GM12878 (cell line): Measurements from ENCODE around the gene TRIM72. TPM values are rescaled to one million over a fixed set of nuclear protein-coding genes. Genes with fewer than 3 reads are reported as not detected.

Experiments
- ATAC-seq: fragments of 200-7000 bp; cut with Tn5 transposase; 3 replicates; pipeline ENCODE4 v1.9.1; 2020; ENCODE audit warnings: mild to moderate bottlenecking, moderate library complexity
- BruUV-seq: library from RNA; stranded (reverse); fragments of 400-500 nt; replicated peaks from 2 replicates; lab custom pipeline; 2021; lab: Mats Ljungman, UMichigan
- CTCF ChIA-PET: fragments of 300-600 bp; sonication (Branson Sonifier 250); formaldehyde crosslinking; extraction: SDS; loops from one replicate; lab custom pipeline; 2021; ENCODE audit warnings: inconsistent platforms; lab: Yijun Ruan, JAX
- POLR2A ChIA-PET: fragments of 350-600 bp; formaldehyde crosslinking; extraction: SDS; loops from one replicate; lab custom pipeline; 2021; ENCODE audit warnings: inconsistent platforms; lab: Charles Lee
- RAD21 ChIA-PET: fragments of 300-600 bp; sonication (Branson Sonifier 250); formaldehyde crosslinking; loops from one replicate; lab custom pipeline; 2023; ENCODE audit warnings: antibody characterized with exemption; ENCODE audit not compliant: unreplicated experiment; lab: Charles Lee
- SMC1A ChIA-PET: fragments of 300-600 bp; sonication (Branson Sonifier 250); formaldehyde crosslinking; loops from one replicate; lab custom pipeline; 2023; ENCODE audit not compliant: unreplicated experiment, uncharacterized antibody; lab: Charles Lee
- DNase-seq: peaks from one replicate; pipeline ENCODE4 v3.0.0-alpha.2; 2011; ENCODE audit warnings: low read depth, low spot score
- FAIRE-seq: peaks from 3 replicates; lab custom pipeline; 2011; peaks lifted over from hg19 to GRCh38; lab: Jason Lieb, UNC
- H2AFZ ChIP-seq: 2 replicates; pipeline ENCODE4 v1.6.0; 2011; ENCODE audit warnings: low read depth, low read length, control low read depth; ENCODE audit not compliant: control insufficient read depth
- H3K27ac ChIP-seq: 2 replicates; pipeline ENCODE4 v1.5.1; 2011; ENCODE audit warnings: control low read depth; ENCODE audit not compliant: control insufficient read depth, insufficient read depth
- H3K27me3 ChIP-seq, 2 experiments: replicated peaks in 1 of 2; 2 replicates each; pipeline versions ENCODE4 v1.6.0 to v1.6.1; 2011; ENCODE audit warnings: low read length in 1 of 2; ENCODE audit not compliant: control insufficient read depth in 2 of 2, insufficient read depth in 2 of 2
- H3K36me3 ChIP-seq, 2 experiments: 2 replicates each; pipeline ENCODE4 v1.5.1; 2011; ENCODE audit warnings: low read length in 1 of 2; ENCODE audit not compliant: control insufficient read depth in 2 of 2, insufficient read depth in 2 of 2
- H3K4me1 ChIP-seq: 2 replicates; pipeline ENCODE4 v1.6.1; 2011; ENCODE audit warnings: mild to moderate bottlenecking, low read length, moderate library complexity, mixed read lengths; ENCODE audit not compliant: control insufficient read depth, insufficient read depth
- H3K4me2 ChIP-seq: 2 replicates; pipeline ENCODE4 v1.6.0; 2011; ENCODE audit warnings: control low read depth; ENCODE audit not compliant: control insufficient read depth, insufficient read depth
- H3K4me3 ChIP-seq: fragments of 200-600 bp; sonication (generic); 2 replicates; pipeline ENCODE4 v1.5.1; 2016
- H3K79me2 ChIP-seq: 2 replicates; pipeline ENCODE4 v1.6.0; 2011; ENCODE audit warnings: low read length; ENCODE audit not compliant: control insufficient read depth, insufficient read depth
- H3K9ac ChIP-seq: 2 replicates; pipeline ENCODE4 v1.8.0; 2011; ENCODE audit warnings: low read length, control low read depth, mixed read lengths; ENCODE audit not compliant: control insufficient read depth, insufficient read depth
- H3K9me3 ChIP-seq: replicated peaks from 3 replicates; pipeline ENCODE4 v1.5.1; 2011; ENCODE audit warnings: mild to moderate bottlenecking, low read length; ENCODE audit not compliant: control insufficient read depth, insufficient read depth
- H4K20me1 ChIP-seq: 2 replicates; pipeline ENCODE4 v1.6.0; 2011; ENCODE audit not compliant: control insufficient read depth, insufficient read depth
- BACH1 ChIP-seq: fragments of 450-650 bp; IDR thresholded peaks from 2 replicates; pipeline ENCODE4 v1.6.1; 2017; ENCODE audit warnings: mild to moderate bottlenecking, borderline replicate concordance
- CREB1 ChIP-seq: IDR thresholded peaks from 2 replicates; pipeline ENCODE4 v1.6.1; 2012; ENCODE audit warnings: low read depth, mild to moderate bottlenecking, inconsistent platforms
- DPF2 ChIP-seq: fragments of 450-650 bp; IDR thresholded peaks from 2 replicates; pipeline ENCODE4 v1.6.1; 2017; ENCODE audit warnings: mild to moderate bottlenecking
- GABPA ChIP-seq: IDR thresholded peaks from 2 replicates; pipeline ENCODE4 v1.6.1; 2014; ENCODE audit warnings: antibody characterized with exemption, low read depth, mild to moderate bottlenecking, inconsistent platforms
- HDGF ChIP-seq: fragments of 450-650 bp; IDR thresholded peaks from 2 replicates; pipeline ENCODE4 v1.6.1; 2016; ENCODE audit warnings: antibody characterized with exemption
- KLF5 ChIP-seq: fragments of 450-650 bp; IDR thresholded peaks from 2 replicates; pipeline ENCODE4 v1.6.1; 2014; ENCODE audit warnings: mild to moderate bottlenecking; ENCODE audit not compliant: partially characterized antibody
- MTA3 ChIP-seq: IDR thresholded peaks from 2 replicates; pipeline ENCODE4 v1.6.1; 2012; ENCODE audit warnings: low read length, inconsistent platforms, borderline replicate concordance
- TCF12 ChIP-seq: IDR thresholded peaks from 2 replicates; pipeline ENCODE4 v1.6.1; 2011; ENCODE audit warnings: low read depth, mild to moderate bottlenecking, low read length
- WGBS: methylation state at CpG from one replicate; pipeline ENCODE4 v1.1.6; 2016; ENCODE audit warnings: low lambda C conversion rate; ENCODE audit not compliant: insufficient replicate concordance, insufficient coverage; ENCODE audit errors: missing lambda C conversion rate; 5-methylcytosine and 5-hydroxymethylcytosine counted together
- in situ Hi-C: fragments of 300-500 bp; cut with MboI; formaldehyde crosslinking; loops from 9 replicates; pipeline ENCODE4 v1.14.3; 2018; ENCODE audit warnings: mixed read lengths
- intact Hi-C: fragments of 100-400 bp; cut with micrococcal nuclease; formaldehyde crosslinking; loops from one replicate; pipeline ENCODE4 v1.14.2; 2022; ENCODE audit not compliant: unreplicated experiment
- polyA plus RNA-seq, 11 experiments: library from polyadenylated mRNA; depleted of rRNA in 4 of 11; unstranded in 6 of 11; stranded (reverse) in 5 of 11; fragments of >200 nt; fragmentation: Nextera tagmentation in 4 of 11; fragmentation: Illumina TruSeq in 1 of 11; extraction: Ambion mirVana in 4 of 11; extraction: Trizol in 1 of 11; gene quantifications; 1 replicate in 1 of 11; 2 replicates in 10 of 11; pipeline versions ENCODE4 v1.2.1 to v1.2.3, GENCODE V29; 2011 to 2016; ENCODE audit warnings: inconsistent platforms in 2 of 11, missing spikeins in 2 of 11, low read depth in 1 of 11
- total RNA-seq, 4 experiments: library from RNA; depleted of rRNA in 3 of 4; stranded (reverse); fragments of >200 nt in 3 of 4; fragmentation: Illumina TruSeq in 1 of 4; extraction: Trizol in 1 of 4; gene quantifications; 2 replicates each; pipeline versions ENCODE4 v1.2.1 to v1.2.3, GENCODE V29; 2013 to 2021
- TF ChIP-seq, protein P1 (sequence below): fragments of 450-650 bp; IDR thresholded peaks from 2 replicates; pipeline ENCODE4 v1.6.1; 2017; ENCODE audit warnings: mild to moderate bottlenecking, moderate library complexity
- TF ChIP-seq, protein P2 (sequence below): fragments of 450-650 bp; IDR thresholded peaks from 2 replicates; pipeline ENCODE4 v1.6.1; 2016; ENCODE audit warnings: mild to moderate bottlenecking, moderate library complexity, borderline replicate concordance
- TF ChIP-seq, protein P3 (sequence below): fragments of 450-650 bp; IDR thresholded peaks from 2 replicates; pipeline ENCODE4 v1.6.1; 2018; ENCODE audit warnings: borderline replicate concordance, mild to moderate bottlenecking; ENCODE audit not compliant: partially characterized antibody

The TRIM72 gene
- total and polyA plus RNA-seq, 10 of the 15 experiments (the other 5 are each of a cell fraction or from before 2014, with no cell fraction given): 0.03 to 1.2 (median 0.23) TPM; not detected in 1

DNA sequence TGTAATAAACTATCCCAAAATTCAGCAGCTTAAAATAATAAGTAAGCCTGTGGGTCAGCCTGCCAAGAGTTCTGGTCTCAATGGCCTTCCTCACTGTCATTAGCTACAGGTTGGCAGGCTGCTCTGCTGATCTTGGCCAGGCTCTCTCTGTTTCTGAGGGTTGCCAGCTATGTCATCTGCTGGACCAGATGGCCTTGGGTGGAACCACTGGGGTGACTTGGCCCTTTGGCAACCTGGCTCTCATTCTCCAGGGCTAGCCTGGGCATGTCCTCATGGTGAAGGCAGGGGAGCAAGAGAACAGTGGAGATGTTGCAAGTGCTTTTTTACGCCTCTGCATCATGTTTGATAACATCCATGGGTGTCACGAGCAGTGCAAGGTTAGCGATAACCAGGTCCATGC lies 59.8 kb downstream of the TRIM72 start:
- intact Hi-C loops: no loop called here
- RAD21 ChIA-PET: interaction anchor here (1.4 kb wide), 1 partner anchor 11 kb away, joined by 6 read pairs; no protein-coding TSS in a partner anchor
- DNase-seq: no peak
- Histone ChIP-seq H3K36me3 (no peaks in the 10 kb centered on the region), H3K4me1 (no peaks in the 10 kb centered on the region; the same call in 1 of the 2 replicates), H3K79me2 (no peaks in the 10 kb centered on the region)
- TF ChIP-seq TCF12: no peak
- TF ChIP-seq, protein P1, sequence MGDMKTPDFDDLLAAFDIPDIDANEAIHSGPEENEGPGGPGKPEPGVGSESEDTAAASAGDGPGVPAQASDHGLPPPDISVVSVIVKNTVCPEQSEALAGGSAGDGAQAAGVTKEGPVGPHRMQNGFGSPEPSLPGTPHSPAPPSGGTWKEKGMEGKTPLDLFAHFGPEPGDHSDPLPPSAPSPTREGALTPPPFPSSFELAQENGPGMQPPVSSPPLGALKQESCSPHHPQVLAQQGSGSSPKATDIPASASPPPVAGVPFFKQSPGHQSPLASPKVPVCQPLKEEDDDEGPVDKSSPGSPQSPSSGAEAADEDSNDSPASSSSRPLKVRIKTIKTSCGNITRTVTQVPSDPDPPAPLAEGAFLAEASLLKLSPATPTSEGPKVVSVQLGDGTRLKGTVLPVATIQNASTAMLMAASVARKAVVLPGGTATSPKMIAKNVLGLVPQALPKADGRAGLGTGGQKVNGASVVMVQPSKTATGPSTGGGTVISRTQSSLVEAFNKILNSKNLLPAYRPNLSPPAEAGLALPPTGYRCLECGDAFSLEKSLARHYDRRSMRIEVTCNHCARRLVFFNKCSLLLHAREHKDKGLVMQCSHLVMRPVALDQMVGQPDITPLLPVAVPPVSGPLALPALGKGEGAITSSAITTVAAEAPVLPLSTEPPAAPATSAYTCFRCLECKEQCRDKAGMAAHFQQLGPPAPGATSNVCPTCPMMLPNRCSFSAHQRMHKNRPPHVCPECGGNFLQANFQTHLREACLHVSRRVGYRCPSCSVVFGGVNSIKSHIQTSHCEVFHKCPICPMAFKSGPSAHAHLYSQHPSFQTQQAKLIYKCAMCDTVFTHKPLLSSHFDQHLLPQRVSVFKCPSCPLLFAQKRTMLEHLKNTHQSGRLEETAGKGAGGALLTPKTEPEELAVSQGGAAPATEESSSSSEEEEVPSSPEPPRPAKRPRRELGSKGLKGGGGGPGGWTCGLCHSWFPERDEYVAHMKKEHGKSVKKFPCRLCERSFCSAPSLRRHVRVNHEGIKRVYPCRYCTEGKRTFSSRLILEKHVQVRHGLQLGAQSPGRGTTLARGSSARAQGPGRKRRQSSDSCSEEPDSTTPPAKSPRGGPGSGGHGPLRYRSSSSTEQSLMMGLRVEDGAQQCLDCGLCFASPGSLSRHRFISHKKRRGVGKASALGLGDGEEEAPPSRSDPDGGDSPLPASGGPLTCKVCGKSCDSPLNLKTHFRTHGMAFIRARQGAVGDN: no peak
- TF ChIP-seq DPF2: no peak
- no peak for TF ChIP-seq HDGF
- TF ChIP-seq CREB1: no peak
- TF ChIP-seq MTA3: no peak
- TF ChIP-seq, protein P2, sequence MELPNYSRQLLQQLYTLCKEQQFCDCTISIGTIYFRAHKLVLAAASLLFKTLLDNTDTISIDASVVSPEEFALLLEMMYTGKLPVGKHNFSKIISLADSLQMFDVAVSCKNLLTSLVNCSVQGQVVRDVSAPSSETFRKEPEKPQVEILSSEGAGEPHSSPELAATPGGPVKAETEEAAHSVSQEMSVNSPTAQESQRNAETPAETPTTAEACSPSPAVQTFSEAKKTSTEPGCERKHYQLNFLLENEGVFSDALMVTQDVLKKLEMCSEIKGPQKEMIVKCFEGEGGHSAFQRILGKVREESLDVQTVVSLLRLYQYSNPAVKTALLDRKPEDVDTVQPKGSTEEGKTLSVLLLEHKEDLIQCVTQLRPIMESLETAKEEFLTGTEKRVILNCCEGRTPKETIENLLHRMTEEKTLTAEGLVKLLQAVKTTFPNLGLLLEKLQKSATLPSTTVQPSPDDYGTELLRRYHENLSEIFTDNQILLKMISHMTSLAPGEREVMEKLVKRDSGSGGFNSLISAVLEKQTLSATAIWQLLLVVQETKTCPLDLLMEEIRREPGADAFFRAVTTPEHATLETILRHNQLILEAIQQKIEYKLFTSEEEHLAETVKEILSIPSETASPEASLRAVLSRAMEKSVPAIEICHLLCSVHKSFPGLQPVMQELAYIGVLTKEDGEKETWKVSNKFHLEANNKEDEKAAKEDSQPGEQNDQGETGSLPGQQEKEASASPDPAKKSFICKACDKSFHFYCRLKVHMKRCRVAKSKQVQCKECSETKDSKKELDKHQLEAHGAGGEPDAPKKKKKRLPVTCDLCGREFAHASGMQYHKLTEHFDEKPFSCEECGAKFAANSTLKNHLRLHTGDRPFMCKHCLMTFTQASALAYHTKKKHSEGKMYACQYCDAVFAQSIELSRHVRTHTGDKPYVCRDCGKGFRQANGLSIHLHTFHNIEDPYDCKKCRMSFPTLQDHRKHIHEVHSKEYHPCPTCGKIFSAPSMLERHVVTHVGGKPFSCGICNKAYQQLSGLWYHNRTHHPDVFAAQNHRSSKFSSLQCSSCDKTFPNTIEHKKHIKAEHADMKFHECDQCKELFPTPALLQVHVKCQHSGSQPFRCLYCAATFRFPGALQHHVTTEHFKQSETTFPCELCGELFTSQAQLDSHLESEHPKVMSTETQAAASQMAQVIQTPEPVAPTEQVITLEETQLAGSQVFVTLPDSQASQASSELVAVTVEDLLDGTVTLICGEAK: no peak
- no peak for TF ChIP-seq BACH1
- TF ChIP-seq KLF5: no peak
- TF ChIP-seq, protein P3, sequence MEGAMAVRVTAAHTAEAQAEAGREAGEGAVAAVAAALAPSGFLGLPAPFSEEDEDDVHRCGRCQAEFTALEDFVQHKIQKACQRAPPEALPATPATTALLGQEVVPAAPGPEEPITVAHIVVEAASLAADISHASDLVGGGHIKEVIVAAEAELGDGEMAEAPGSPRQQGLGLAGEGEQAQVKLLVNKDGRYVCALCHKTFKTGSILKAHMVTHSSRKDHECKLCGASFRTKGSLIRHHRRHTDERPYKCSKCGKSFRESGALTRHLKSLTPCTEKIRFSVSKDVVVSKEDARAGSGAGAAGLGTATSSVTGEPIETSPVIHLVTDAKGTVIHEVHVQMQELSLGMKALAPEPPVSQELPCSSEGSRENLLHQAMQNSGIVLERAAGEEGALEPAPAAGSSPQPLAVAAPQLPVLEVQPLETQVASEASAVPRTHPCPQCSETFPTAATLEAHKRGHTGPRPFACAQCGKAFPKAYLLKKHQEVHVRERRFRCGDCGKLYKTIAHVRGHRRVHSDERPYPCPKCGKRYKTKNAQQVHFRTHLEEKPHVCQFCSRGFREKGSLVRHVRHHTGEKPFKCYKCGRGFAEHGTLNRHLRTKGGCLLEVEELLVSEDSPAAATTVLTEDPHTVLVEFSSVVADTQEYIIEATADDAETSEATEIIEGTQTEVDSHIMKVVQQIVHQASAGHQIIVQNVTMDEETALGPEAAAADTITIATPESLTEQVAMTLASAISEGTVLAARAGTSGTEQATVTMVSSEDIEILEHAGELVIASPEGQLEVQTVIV: no peak
- no peak for TF ChIP-seq GABPA
- TF ChIP-seq, all 136 proteins: peak for 0
- Histone ChIP-seq H3K27me3 (no peaks in the 10 kb centered on the region), H4K20me1 (no peaks in the 10 kb centered on the region), H2AFZ (no peak overlapping the region), H3K4me2 (no peak overlapping the region), H3K27ac (no peak overlapping the region), H3K4me3 (no peak overlapping the region), H3K9ac (no peak overlapping the region), H3K9me3 (no peaks in the 10 kb centered on the region)
- 88% methylated on average over 3 of the region's 3 CpGs for WGBS
- no peak for FAIRE-seq
- in situ Hi-C loops: no loop called here
- BruUV-seq: no TSS peak
- ATAC-seq: no peak
- ChIA-PET CTCF (interaction anchor here (0.6 to 1.7 kb wide), 5 partner anchors 9 to 462 kb away, joined by 3 to 5 read pairs (median 3); no protein-coding TSS in a partner anchor), SMC1A (interaction anchor here (1.1 kb wide), 1 partner anchor 71 kb away, joined by 3 read pairs; the partner anchor contains the start of gene PYCARD), POLR2A (no interaction called here)
